Activated CD8-positive, alpha-beta T cell treated with anti-CD3 and anti-CD28 coated beads for 36 hours (primary cell): ENCODE results near the gene CCDC154. TPM values are rescaled to one million over a fixed set of nuclear protein-coding genes. Genes with fewer than 3 reads are reported as not detected.
"Not testable (repeated sequence)": the region's sequence is repeated elsewhere in the genome, so short reads cannot be mapped to it uniquely, and the experiment has no call there.

ENCODE experiments used
- ATAC-seq: fragments of 200-7000 bp; cut with Tn5 transposase; one replicate; pipeline ENCODE4 v1.10.0; 2021; ENCODE audit warnings: mild to moderate bottlenecking, moderate library complexity
- CTCF ChIA-PET: fragments of 350-600 bp; sonication (Branson Sonifier 250); formaldehyde crosslinking; loops from one replicate; lab custom pipeline; 2021; ENCODE audit warnings: antibody characterized with exemption; lab: Charles Lee
- POLR2A ChIA-PET: fragments of 350-600 bp; sonication (Branson Sonifier 250); formaldehyde crosslinking; loops from one replicate; lab custom pipeline; 2021; ENCODE audit warnings: antibody characterized with exemption; lab: Charles Lee
- DNase-seq: peaks from one replicate; pipeline ENCODE4 v3.0.0-alpha.2; 2020
- H3K27ac Mint-ChIP-seq: one replicate; pipeline ENCODE4 v1.8.0; 2021; ENCODE audit warnings: mild to moderate bottlenecking, mixed read lengths
- H3K27me3 Mint-ChIP-seq: one replicate; pipeline ENCODE4 v1.8.0; 2021; ENCODE audit warnings: mixed read lengths
- H3K36me3 Mint-ChIP-seq: one replicate; pipeline ENCODE4 v1.8.0; 2021; ENCODE audit warnings: low read depth, mixed read lengths
- H3K4me1 Mint-ChIP-seq: one replicate; pipeline ENCODE4 v1.8.0; 2021; ENCODE audit warnings: low read depth, mixed read lengths
- H3K4me3 Mint-ChIP-seq: one replicate; pipeline ENCODE4 v1.8.0; 2021; ENCODE audit warnings: mild to moderate bottlenecking, moderate library complexity, mixed read lengths
- H3K9me3 Mint-ChIP-seq: one replicate; pipeline ENCODE4 v1.8.0; 2021; ENCODE audit warnings: mixed read lengths
- intact Hi-C: fragments of 100-400 bp; cut with micrococcal nuclease; formaldehyde crosslinking; loops from one replicate; pipeline ENCODE4 v1.10.0; 2022
- total RNA-seq, 2 experiments: library from RNA; stranded (reverse); gene quantifications; one replicate each; pipeline ENCODE4 v1.2.3, GENCODE V29; 2021
- TF ChIP-seq, protein P1 (sequence below): fragments of 200-600 bp; IDR thresholded peaks from one replicate; pipeline ENCODE4 v1.8.0; 2022; ENCODE audit warnings: antibody characterized with exemption, mild to moderate bottlenecking

Gene CCDC154
- total RNA-seq, 2 experiments from 2014 or later, result 1.3 to 1.4 TPM

DNA sequence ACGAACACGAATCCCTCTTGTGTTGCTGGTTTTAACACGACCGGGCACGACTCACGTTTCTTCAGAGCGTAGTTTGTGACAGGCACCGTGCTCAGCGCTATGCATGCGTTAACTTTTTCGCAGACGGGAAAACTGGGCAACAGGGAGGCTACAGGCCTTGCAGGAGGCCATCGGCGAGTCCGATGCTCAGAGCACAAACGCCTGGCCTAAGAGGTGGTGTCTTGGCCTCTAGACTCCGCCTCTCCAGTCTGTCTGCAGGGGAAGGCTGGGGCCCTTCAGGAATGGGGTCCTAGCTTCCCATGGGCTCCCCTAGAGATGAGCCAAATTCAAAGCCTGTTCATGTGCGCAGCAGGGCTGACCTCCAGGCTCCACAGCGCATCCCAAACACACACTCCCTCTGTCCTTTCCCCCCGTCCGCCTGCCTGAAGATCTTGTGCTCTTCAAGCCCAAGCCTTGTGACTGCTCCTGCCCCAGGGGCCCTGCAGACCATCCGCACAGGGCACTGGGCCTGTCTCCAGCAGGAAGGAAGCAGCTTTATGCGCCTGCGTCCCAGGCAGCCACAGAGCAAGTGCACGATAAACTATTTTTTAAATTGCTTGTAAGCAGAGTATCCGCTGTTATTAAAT is 27.3 kb upstream of the CCDC154 start:
- CTCF ChIA-PET, result interaction anchor here (1.0 to 1.4 kb wide), 2 partner anchors 234 to 458 kb away, joined by 3 to 4 read pairs; partner anchors contain the start of gene MAPK8IP3
- intact Hi-C loops, result no loop called here
- DNase-seq (no peak), ATAC-seq (no peak)
- Mint-ChIP-seq H3K36me3 (peaks cover 2% of the 10 kb centered on the region), H3K27me3 (no peaks in the 10 kb centered on the region), H3K27ac (no peak overlapping the region), H3K4me1 (peaks cover 38% of the 10 kb centered on the region), H3K9me3 (no peaks in the 10 kb centered on the region), H3K4me3 (no peak overlapping the region)
- TF ChIP-seq, protein P1, sequence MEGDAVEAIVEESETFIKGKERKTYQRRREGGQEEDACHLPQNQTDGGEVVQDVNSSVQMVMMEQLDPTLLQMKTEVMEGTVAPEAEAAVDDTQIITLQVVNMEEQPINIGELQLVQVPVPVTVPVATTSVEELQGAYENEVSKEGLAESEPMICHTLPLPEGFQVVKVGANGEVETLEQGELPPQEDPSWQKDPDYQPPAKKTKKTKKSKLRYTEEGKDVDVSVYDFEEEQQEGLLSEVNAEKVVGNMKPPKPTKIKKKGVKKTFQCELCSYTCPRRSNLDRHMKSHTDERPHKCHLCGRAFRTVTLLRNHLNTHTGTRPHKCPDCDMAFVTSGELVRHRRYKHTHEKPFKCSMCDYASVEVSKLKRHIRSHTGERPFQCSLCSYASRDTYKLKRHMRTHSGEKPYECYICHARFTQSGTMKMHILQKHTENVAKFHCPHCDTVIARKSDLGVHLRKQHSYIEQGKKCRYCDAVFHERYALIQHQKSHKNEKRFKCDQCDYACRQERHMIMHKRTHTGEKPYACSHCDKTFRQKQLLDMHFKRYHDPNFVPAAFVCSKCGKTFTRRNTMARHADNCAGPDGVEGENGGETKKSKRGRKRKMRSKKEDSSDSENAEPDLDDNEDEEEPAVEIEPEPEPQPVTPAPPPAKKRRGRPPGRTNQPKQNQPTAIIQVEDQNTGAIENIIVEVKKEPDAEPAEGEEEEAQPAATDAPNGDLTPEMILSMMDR, result no peak
- POLR2A ChIA-PET, result interaction anchor here (1.3 to 1.9 kb wide), 2 partner anchors 45 to 51 kb away, joined by 3 to 5 read pairs; partner anchors contain the start of gene UQCC4

GRCh38 chr16:1470481-1471251 is 26.3 kb upstream of the CCDC154 start:
- H3K27me3 Mint-ChIP-seq, result no peaks in the 10 kb centered on the region
- H3K36me3 Mint-ChIP-seq, result peaks cover 2% of the 10 kb centered on the region
- ATAC-seq (no peak), DNase-seq (no peak)
- CTCF ChIA-PET, result interaction anchor here (1.4 kb wide), 1 partner anchor 235 kb away, joined by 3 read pairs; the partner anchor contains the start of gene MAPK8IP3
- POLR2A ChIA-PET, result interaction anchor here (1.3 to 1.9 kb wide), 2 partner anchors 10 to 50 kb away, joined by 4 to 5 read pairs; partner anchors contain the start of gene UQCC4
- TF ChIP-seq, protein P1, result no peak
- H3K4me1 Mint-ChIP-seq, result peaks cover 35% of the 10 kb centered on the region
- no peaks in the 10 kb centered on the region for H3K9me3 Mint-ChIP-seq
- intact Hi-C loops, result no loop called here
- H3K4me3 Mint-ChIP-seq, result no peak overlapping the region
- H3K27ac Mint-ChIP-seq, result peak overlapping the region; percentile 10

- H3K4me3 Mint-ChIP-seq, result no peak overlapping the region
- peaks cover 2% of the 10 kb centered on the region for H3K36me3 Mint-ChIP-seq
- TF ChIP-seq, protein P1, result no peak
- intact Hi-C loops, result no loop called here
- ChIA-PET POLR2A (interaction anchor here (0.7 to 1.3 kb wide), 2 partner anchors 11 to 131 kb away, joined by 3 to 4 read pairs; no protein-coding TSS in a partner anchor), CTCF (no interaction called here)
- H3K27ac Mint-ChIP-seq, result peak overlapping the region; percentile 39
- peaks cover 33% of the 10 kb centered on the region for H3K4me1 Mint-ChIP-seq
- no peaks in the 10 kb centered on the region for H3K27me3 Mint-ChIP-seq
- no peaks in the 10 kb centered on the region for H3K9me3 Mint-ChIP-seq
- ATAC-seq, result no peak
- DNase-seq, result no peak
Observed at GRCh38 chr16:1469693-1470201, 25.4 kb upstream of the CCDC154 start.

GRCh38 chr16:1469141-1469540 is 24.8 kb upstream of the CCDC154 start:
- ATAC-seq, CTCF ChIA-PET, POLR2A ChIA-PET, H3K27ac Mint-ChIP-seq, intact Hi-C loops, DNase-seq, H3K4me3 Mint-ChIP-seq, H3K9me3 Mint-ChIP-seq, H3K27me3 Mint-ChIP-seq, H3K36me3 Mint-ChIP-seq: not testable (repeated sequence)
- peaks cover 32% of the 10 kb centered on the region for H3K4me1 Mint-ChIP-seq

GRCh38 chr16:1468426-1468810 is 24.1 kb upstream of the CCDC154 start:
- H3K4me1 Mint-ChIP-seq, result peaks cover 29% of the 10 kb centered on the region
- peaks cover 2% of the 10 kb centered on the region for H3K36me3 Mint-ChIP-seq
- ChIA-PET CTCF (no interaction called here), POLR2A (interaction anchor here (0.6 kb wide), 1 partner anchor 589 kb away, joined by 3 read pairs; no protein-coding TSS in a partner anchor)
- no peak overlapping the region for H3K4me3 Mint-ChIP-seq
- no peaks in the 10 kb centered on the region for H3K27me3 Mint-ChIP-seq
- TF ChIP-seq, protein P1, result no peak
- H3K9me3 Mint-ChIP-seq, result no peaks in the 10 kb centered on the region
- DNase-seq (no peak), ATAC-seq (no peak)
- intact Hi-C loops, result no loop called here
- H3K27ac Mint-ChIP-seq, result no peak overlapping the region
